K562 treated with DMSO at 1 percent for 48 hours (cell line): Measurements from ENCODE around the gene CFAP57. TPM values are rescaled to one million over a fixed set of nuclear protein-coding genes. Genes with fewer than 3 reads are reported as not detected.

ENCODE experiments used
- total RNA-seq: library from RNA; unstranded; fragments of 300-600 nt; gene quantifications from 2 replicates; pipeline ENCODE4 v1.2.3, GENCODE V29; 2022; ENCODE audit warnings: low replicate concordance; ENCODE audit errors: extremely low read depth

Gene CFAP57
- total RNA-seq = not detected in 2 replicates

GRCh38 chr1:43171876-43172526, at the start of gene CFAP57, which contains the start of gene EBNA1BP2:
TSS of gene CFAP57 (plus strand) at chr1:43172330. CDS start at chr1:43172754, 424 bp downstream.
TSS of gene EBNA1BP2 (minus strand) at chr1:43172290. CDS start at chr1:43172118, 172 bp downstream.

GRCh38 chr1:43269627-43270375, 97.7 kb downstream of the CFAP57 start, which contains the start of gene TMEM125:
TSS of gene TMEM125 (plus strand) at chr1:43269983. CDS start at chr1:43272723, 2,740 bp downstream.

GRCh38 chr1:43285269-43285990, 113.3 kb downstream of the CFAP57 start, which contains the start of gene C1orf210:
TSS of gene C1orf210 (minus strand) at chr1:43285581. CDS start at chr1:43283270, 2,311 bp downstream.

GRCh38 chr1:43300378-43301094, 128.4 kb downstream of the CFAP57 start, which contains the start of gene TIE1:
TSS of gene TIE1 (plus strand) at chr1:43300982. CDS start at chr1:43301072, 90 bp downstream.

Other genes with a start within 250 kb of the CFAP57 start
- 1,332 TPM in 1 of 2 replicates, not detected in the other for gene SLC2A1, start 213.5 kb upstream of the CFAP57 start, total RNA-seq
- not detected in 2 replicates for gene EBNA1BP2, start within 50 bp of the CFAP57 start, total RNA-seq
- not detected in 2 replicates for gene TMEM125, start 97.7 kb downstream of the CFAP57 start, total RNA-seq
- gene C1orf210, start 113.3 kb downstream of the CFAP57 start, total RNA-seq = not detected in 2 replicates
- not detected in 2 replicates for gene TIE1, start 128.7 kb downstream of the CFAP57 start, total RNA-seq
- gene MPL, start 165.5 kb downstream of the CFAP57 start, total RNA-seq = not detected in 2 replicates
- gene CDC20, start 186.7 kb downstream of the CFAP57 start, total RNA-seq = not detected in 2 replicates
- gene ELOVL1, start 195.7 kb downstream of the CFAP57 start, total RNA-seq = 639 TPM in 1 of 2 replicates, not detected in the other
- not detected in 2 replicates for gene MED8, start 217.5 kb downstream of the CFAP57 start, total RNA-seq
- not detected in 2 replicates for gene SZT2, start 217.6 kb downstream of the CFAP57 start, total RNA-seq